Heart right ventricle (tissue), 16 donors: ENCODE results near the gene CSH1. TPM values are rescaled to one million over a fixed set of nuclear protein-coding genes. Genes with fewer than 3 reads are reported as not detected.
"Not testable (repeated sequence)": the region's sequence is repeated elsewhere in the genome, so short reads cannot be mapped to it uniquely, and the experiment has no call there.

ENCODE experiments used
- ATAC-seq, 8 donors: fragments of 200-7000 bp; cut with Tn5 transposase; one replicate each; pipeline ENCODE4 v1.9.1; 2020; ENCODE audit warnings: mild to moderate bottlenecking in 8 of 8, moderate library complexity in 8 of 8, moderate number of reproducible peaks in 1 of 8
- DNase-seq, 2 donors: peaks; one replicate each; pipeline ENCODE4 v3.0.0-alpha.2; 2020
- H3K27ac ChIP-seq, 10 donors: fragments of 200-600 bp; sonication (generic) in 2 of 10; one replicate each; pipeline versions ENCODE4 v1.5.0 to v1.8.0; 2020 to 2022; ENCODE audit warnings: mild to moderate bottlenecking in 3 of 10
- H3K27me3 ChIP-seq, 7 donors: fragments of 200-600 bp; one replicate each; pipeline ENCODE4 v1.8.0; 2021 to 2022; ENCODE audit warnings: mild to moderate bottlenecking in 2 of 7
- H3K36me3 ChIP-seq, 9 donors: fragments of 200-600 bp; sonication (generic) in 1 of 9; one replicate each; pipeline versions ENCODE4 v1.5.0 to v1.8.0; 2020 to 2022; ENCODE audit warnings: mild to moderate bottlenecking in 2 of 9
- H3K4me1 ChIP-seq, 9 donors: fragments of 200-600 bp; sonication (generic) in 1 of 9; one replicate each; pipeline versions ENCODE4 v1.5.0 to v1.8.0; 2020 to 2022; ENCODE audit warnings: mild to moderate bottlenecking in 4 of 9
- H3K4me3 ChIP-seq, 10 donors: fragments of 200-600 bp; sonication (generic) in 2 of 10; one replicate each; pipeline versions ENCODE4 v1.5.0 to v1.8.0; 2020 to 2022; ENCODE audit warnings: mild to moderate bottlenecking in 7 of 10, moderate library complexity in 2 of 10
- H3K9me3 ChIP-seq, 11 donors: fragments of 200-600 bp in 10 of 11; sonication (generic) in 2 of 11; one replicate each; pipeline versions ENCODE4 v1.5.0 to v1.8.0; 2013 to 2022; ENCODE audit warnings: mild to moderate bottlenecking in 2 of 11, control low read depth in 1 of 11, moderate library complexity in 1 of 11
- CTCF ChIP-seq, 9 donors: fragments of 200-600 bp; sonication (generic) in 2 of 9; IDR thresholded peaks; one replicate each; pipeline versions ENCODE4 v1.5.0 to v1.8.0; 2021 to 2022; ENCODE audit warnings: antibody characterized with exemption in 9 of 9, mild to moderate bottlenecking in 5 of 9, moderate library complexity in 1 of 9
- WGBS, 2 donors: extraction: QIAGEN DNeasy Blood & Tissue Kit; methylation state at CpG; one replicate each; pipeline ENCODE4 v1.1.7; 2013; ENCODE audit warnings: inconsistent platforms in 1 of 2; 5-methylcytosine and 5-hydroxymethylcytosine counted together
- intact Hi-C, 10 donors: fragments of 100-400 bp; cut with DNase I; formaldehyde crosslinking; loops; one replicate each; pipeline versions ENCODE4 v1.11.1 to v1.14.2; 2022
- polyA plus RNA-seq, 2 donors: library from polyadenylated mRNA; stranded (reverse); fragments of 200-250 nt; gene quantifications; one replicate each; pipeline ENCODE4 v1.2.3, GENCODE V29; 2013
- total RNA-seq, 10 donors: library from RNA; stranded (reverse); fragmentation: NEBNext Ultra II Directional in 3 of 10; extraction: Animal tissue kit (Norgen Biotek cat#: 25700) in 3 of 10; gene quantifications; one replicate each; pipeline versions ENCODE4 v1.2.1 to v1.2.4, GENCODE V29; 2021 to 2023
- donor health status: Arrhythmogenic right ventricular cardiomyopathy.
- donor health status: ischemic (EF 13 %, LVEDD 7.1; RV severe dilation, severe dysfunction).
- donor health status: healthy with polysubstance abuse.
- donor health status: DM: no; HTN: yes; CAD: no.
- donor health status: DM: no; HTN: no; CAD: no.
- donor health status: ischemic (EF 25% LVEDD 6.9; RV normal size, moderate dysfunction).
- donor health status: ischemic (EF 25% LVEDD 5.7; RV mildly dilated, moderate dysfunction).
- donor health status: healthy.
- donor health status: DM: yes; HTN: yes; CAD: no.
- donor health status: Ischemic cardiomyopathy.
- donor health status: ischemic (EF 35%, LVEDD 5.7; RV mildly dilated, moderate dysfunction).
- donor health status: nonischemic (EF 11% LVEDD 7.7; RV severe dilation, severe dysfunction).
- donor health status: DM: yes; HTN: yes; CAD: no.
- donor health status: PGD.
- donor health status: ischemic (EF 29% LVEDD 5.4; RV normal size, mild dysfunction).
- donor health status: nonischemic (EF 23%, LVEDD 6.1; RV moderate dilation, normal function).

The CSH1 gene
- total and polyA plus RNA-seq, 12 donors: not detected

- no peak for TF ChIP-seq CTCF (IDR thresholded peaks at IDR 0.05)
- Histone ChIP-seq H3K4me1 (peaks cover 0 to 9% (median 5%) of the 10 kb centered on the region in 9 donors), H3K27ac (no peak overlapping the region), H3K9me3 (no peaks in the 10 kb centered on the region), H3K36me3 (peaks cover 0 to 12% (median 0%) of the 10 kb centered on the region in 9 donors), H3K4me3 (no peak overlapping the region), H3K27me3 (no peaks in the 10 kb centered on the region)
- DNase-seq: no peak
- intact Hi-C loops: no loop called here
- 84 to 86% methylated on average over 5 of the region's 5 CpGs for WGBS, 2 donors
- no peak for ATAC-seq
Measured at GRCh38 chr17:63925615-63926014, 29.2 kb upstream of the CSH1 start.

DNA sequence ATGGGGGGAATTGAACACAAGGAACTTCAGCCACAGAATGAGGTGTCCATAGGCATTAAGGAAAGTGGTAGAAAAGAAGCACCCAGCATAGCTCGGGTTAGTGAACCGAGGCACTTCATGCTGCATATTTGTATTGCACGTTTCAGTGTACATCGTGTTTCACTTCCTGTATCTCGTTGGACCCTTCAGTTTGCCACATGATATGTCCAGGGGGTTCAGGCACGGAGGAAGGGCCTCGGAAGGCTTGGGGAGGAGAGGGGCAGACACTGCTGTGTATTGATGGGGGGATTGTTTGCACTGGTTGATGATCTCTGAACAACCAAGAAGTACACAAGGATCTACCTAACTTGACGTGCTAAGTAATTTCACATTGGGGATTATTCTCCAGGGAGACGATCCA is 26.0 kb upstream of the CSH1 start:
- intact Hi-C loops: loop anchor here in 1 of 10 donors (5.0 kb wide), 1 partner anchor 210 kb away; the partner anchor contains the start of gene ERN1
- H3K4me1 ChIP-seq: peaks cover 0 to 10% (median 0%) of the 10 kb centered on the region in 9 donors
- not testable (repeated sequence) for H3K27ac ChIP-seq, H3K27me3 ChIP-seq, H3K36me3 ChIP-seq, H3K9me3 ChIP-seq, ATAC-seq, H3K4me3 ChIP-seq, DNase-seq
- WGBS, 2 donors: 78 to 81% methylated on average over 9 of the region's 9 CpGs

DNA sequence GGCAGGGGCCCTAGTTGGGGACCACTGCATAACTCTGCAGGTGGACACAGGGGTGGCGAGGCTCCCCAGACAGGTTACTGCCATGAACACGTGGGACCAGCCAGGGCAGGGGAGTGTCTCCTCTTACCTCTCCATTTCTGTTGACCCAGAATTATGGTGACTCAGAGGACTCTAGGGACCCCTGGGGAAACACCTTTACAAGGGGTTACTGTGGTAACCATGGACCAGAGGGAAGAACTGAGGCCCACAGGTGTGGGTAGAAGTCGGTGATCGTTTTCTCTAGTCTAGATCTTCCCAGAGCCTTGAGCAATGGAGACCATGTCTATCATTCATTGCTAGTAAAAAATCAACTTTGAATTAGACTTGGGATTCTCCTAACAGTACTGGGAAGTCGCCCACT is 24.4 kb upstream of the CSH1 start:
- H3K36me3 ChIP-seq, H3K4me3 ChIP-seq, H3K27me3 ChIP-seq, H3K27ac ChIP-seq, ATAC-seq, DNase-seq, H3K9me3 ChIP-seq: not testable (repeated sequence)
- H3K4me1 ChIP-seq: peaks cover 0 to 10% (median 0%) of the 10 kb centered on the region in 9 donors
- 92 to 96% methylated on average over 5 of the region's 5 CpGs for WGBS, 2 donors
- intact Hi-C loops: loop anchor here in 1 of 10 donors (5.0 kb wide), 1 partner anchor 212 kb away; the partner anchor contains the start of gene ERN1

DNA sequence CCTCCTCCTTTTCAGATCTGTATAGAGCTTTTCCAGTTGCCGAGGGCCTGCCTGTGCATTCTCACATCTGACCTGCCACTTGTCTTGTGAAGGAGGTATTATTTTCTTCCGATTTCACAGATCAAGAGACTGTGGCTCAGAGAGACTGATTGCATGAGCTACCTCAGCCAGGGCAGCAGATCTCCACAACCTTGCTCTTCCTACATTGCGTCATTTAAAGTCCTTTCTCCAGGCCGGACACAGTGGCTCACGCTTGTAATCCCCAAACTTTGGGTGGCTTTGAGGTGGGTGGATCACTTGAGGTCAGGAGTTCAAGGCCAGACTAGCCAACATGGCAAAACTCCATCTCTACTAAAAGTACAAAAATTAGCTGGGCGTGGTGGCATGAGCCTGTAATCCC is 23.7 kb upstream of the CSH1 start:
- not testable (repeated sequence) for ATAC-seq, H3K4me3 ChIP-seq, H3K27ac ChIP-seq, H3K36me3 ChIP-seq, DNase-seq, H3K27me3 ChIP-seq, H3K9me3 ChIP-seq
- peaks cover 0 to 10% (median 0%) of the 10 kb centered on the region in 9 donors for H3K4me1 ChIP-seq
- intact Hi-C loops: loop anchor here in 1 of 10 donors (5.0 kb wide), 1 partner anchor 212 kb away; the partner anchor contains the start of gene ERN1
- 89% methylated on average over 6 of the region's 6 CpGs for WGBS, 2 donors

DNA sequence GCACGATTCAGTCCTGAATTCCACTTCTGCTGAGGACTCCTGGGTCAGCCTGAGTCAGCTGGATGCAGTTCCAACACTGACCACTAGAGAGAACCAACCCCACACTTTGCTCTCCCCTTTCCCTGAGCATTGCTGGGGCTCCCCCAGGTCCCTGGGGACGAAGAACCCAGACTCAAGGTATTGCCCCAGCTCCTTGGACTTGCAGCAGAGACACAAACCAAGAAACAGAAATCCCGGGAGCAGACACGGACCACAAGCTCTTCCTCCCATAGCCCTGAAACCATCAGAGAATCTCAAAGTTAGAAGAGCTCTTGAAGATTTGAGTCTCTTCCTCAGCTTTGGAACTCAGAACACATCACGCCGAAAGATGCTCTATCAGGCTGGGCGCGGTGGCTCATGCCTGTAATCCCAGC is 22.9 kb upstream of the CSH1 start:
- no peaks in the 10 kb centered on the region for H3K36me3 ChIP-seq
- H3K27me3 ChIP-seq: peaks cover 0 to 6% (median 0%) of the 10 kb centered on the region in 7 donors
- no peaks in the 10 kb centered on the region for H3K9me3 ChIP-seq
- H3K4me1 ChIP-seq: peaks cover 0 to 10% (median 0%) of the 10 kb centered on the region in 9 donors
- H3K27ac ChIP-seq: no peak overlapping the region
- intact Hi-C loops: loop anchor here (1.0 to 10.0 kb wide), 16 partner anchors 27 to 365 kb away; partner anchors contain the start of genes ERN1 (in 5 of the 10) and ICAM2 (in 1 of the 10)
- no peak overlapping the region for H3K4me3 ChIP-seq
- 39 to 40% methylated on average over 8 of the region's 8 CpGs for WGBS, 2 donors
- ATAC-seq (peak; percentile 81 to 91 (median 87)), DNase-seq (peak in 1 of 2 donors; percentile 51)
- peak; percentile 88 to 97 (median 92) for TF ChIP-seq CTCF (IDR thresholded peaks at IDR 0.05)

GRCh38 chr17:63918789-63919305 is 22.5 kb upstream of the CSH1 start, which contains the start of gene GH1:
GH1 (minus strand) TSS chr17:63918839; CDS start chr17:63918776, 63 bp downstream.
- H3K36me3 ChIP-seq, H3K27ac ChIP-seq, DNase-seq, H3K4me3 ChIP-seq, H3K9me3 ChIP-seq, H3K27me3 ChIP-seq, ATAC-seq: not testable (repeated sequence)
- intact Hi-C loops: loop anchor here (1.0 to 10.0 kb wide), 16 partner anchors 28 to 366 kb away; partner anchors contain the start of genes ERN1 (in 5 of the 10) and ICAM2 (in 1 of the 10)
- peaks cover 0 to 10% (median 0%) of the 10 kb centered on the region in 9 donors for H3K4me1 ChIP-seq
- WGBS, 2 donors: 40 to 56% methylated on average over 10 of the region's 10 CpGs
